Ureter (tissue), 1 donor: ENCODE data around the gene VAMP8. TPM values are rescaled to one million over a fixed set of nuclear protein-coding genes. Genes with fewer than 3 reads are reported as not detected.
A peak's percentile ranks its signal among the peaks of the same experiment; 100 is the strongest.
"Not testable (repeated sequence)": the region's sequence is repeated elsewhere in the genome, so short reads cannot be mapped to it uniquely, and the experiment has no call there.

Experiments used
- DNase-seq: peaks from one replicate; pipeline ENCODE4 v3.0.0-alpha.2; 2020; ENCODE audit warnings: low spot score
- total RNA-seq: library from RNA; stranded (reverse); gene quantifications from one replicate; pipeline ENCODE4 v1.2.4, GENCODE V29; 2023
- donor health status: DM: yes; HTN: yes; CAD: no.

The VAMP8 gene
- total RNA-seq, 1 donor from 2014 or later, result 165 TPM

GRCh38 chr2:85598594-85599340 is 21.4 kb downstream of the VAMP8 start:
- no peak for DNase-seq

DNA sequence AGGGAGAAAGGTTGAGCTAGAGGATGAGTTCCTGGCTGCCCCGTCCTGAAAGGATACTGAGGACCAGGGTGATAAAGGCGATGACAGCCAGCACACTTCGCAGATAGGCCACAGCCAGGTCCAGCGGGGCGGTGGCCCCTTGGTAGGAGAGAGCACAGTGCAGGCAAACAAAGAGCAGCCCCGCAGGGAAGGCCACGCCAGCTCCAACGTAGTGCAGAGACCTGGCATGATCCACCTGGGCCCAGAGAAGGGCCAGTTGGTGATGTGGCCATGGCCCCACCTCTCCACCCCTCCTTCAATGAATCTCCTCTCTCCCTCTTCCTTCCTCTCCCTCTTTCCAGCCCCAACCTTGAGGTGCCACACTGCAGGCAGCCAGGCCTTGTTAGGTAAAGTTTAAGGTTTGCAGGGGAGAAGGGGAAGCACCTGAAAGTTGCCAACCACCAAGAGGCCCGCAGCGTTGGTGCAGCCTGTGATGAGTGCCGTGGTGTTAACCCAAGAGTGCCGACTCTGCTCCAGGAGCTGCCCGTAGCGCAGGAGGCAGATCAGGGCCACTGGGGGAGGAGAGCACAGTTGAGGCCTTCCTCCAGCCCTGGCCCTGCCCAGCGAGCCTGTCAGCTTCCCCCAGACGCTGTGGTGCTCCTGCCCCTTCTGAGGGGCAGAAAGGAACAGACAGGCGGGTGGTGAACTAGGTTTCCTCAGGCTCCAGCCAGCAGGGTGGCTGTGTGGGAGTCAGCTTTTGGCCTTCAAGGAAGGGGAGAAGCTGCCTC is 22.3 kb downstream of the VAMP8 start:
- no peak for DNase-seq

- no peak for DNase-seq
Observed at GRCh38 chr2:85600235-85600575, 22.8 kb downstream of the VAMP8 start.

DNA sequence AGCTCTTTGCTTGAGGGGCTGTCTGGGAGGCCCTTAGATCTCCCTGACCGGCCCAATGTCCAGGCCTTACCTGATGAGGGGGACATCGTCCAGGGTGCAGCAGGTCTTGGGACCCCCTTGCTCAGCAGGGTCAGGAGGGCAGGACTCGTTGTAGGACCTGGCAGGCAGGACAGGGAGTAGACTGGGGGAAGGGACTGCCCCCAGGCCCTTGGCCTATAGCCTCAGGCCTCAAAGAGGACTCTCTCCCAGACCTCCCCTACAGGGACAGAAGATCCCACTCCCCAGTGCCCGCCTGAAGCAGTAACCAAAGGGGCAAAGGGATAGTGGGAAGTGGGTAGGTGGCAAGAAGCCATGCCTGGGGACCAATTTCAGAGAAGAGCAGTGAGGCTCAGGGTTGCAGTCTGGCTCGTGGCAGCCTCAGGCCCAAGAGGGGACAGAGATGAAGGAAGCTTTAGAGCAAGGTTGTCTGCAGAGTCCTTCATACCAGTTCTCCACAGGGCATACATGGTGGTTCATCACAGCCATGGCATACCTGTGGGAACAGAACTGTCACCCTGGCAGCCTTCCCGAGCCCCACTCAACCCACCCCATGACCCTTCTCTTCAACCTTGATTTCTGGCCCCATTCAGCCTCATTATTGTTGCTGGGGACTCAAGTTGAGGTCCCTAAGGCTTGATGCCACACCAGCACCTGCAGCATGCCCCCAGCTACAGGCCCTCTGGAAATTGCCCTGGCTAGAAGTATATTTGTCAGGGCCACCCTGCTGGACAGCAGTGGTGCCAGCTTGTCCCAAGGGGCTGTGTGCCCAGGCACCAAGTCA is 23.8 kb downstream of the VAMP8 start:
- DNase-seq, result no peak

DNA sequence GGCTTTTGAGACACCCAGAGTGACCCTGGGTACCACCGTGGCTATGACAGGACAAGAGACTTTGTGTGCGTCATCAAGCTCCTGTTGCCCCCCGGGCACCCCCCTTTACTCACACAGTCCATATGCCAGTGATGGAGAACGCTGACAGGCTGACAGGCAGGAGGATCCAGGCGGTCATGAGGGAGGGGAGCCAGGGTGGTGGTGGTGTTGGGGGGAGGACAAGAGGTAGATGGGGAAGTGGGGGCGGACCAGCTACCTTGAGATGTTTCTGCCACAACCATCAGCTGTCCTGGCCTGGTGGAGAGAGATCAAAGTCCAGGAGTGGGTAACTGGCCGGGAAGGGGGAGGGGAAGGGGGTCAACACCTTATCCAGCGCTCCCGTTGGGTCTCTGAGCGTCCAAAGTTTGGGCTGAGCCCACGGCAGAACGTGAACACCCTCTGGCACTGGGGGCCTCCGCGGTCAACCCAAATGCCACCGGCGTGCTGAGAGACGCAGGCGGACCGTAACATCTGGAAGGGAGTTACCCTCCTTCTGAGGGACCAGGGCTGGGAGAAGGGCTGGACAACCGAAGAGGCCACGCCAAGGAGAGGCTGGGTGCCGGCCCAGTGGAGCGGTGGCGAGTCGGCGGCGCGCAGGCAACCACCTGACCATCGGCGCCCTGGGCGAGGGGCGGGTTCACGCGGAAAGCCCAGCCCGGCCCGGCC is 24.5 kb downstream of the VAMP8 start:
- peak; percentile 67 for DNase-seq

DNA sequence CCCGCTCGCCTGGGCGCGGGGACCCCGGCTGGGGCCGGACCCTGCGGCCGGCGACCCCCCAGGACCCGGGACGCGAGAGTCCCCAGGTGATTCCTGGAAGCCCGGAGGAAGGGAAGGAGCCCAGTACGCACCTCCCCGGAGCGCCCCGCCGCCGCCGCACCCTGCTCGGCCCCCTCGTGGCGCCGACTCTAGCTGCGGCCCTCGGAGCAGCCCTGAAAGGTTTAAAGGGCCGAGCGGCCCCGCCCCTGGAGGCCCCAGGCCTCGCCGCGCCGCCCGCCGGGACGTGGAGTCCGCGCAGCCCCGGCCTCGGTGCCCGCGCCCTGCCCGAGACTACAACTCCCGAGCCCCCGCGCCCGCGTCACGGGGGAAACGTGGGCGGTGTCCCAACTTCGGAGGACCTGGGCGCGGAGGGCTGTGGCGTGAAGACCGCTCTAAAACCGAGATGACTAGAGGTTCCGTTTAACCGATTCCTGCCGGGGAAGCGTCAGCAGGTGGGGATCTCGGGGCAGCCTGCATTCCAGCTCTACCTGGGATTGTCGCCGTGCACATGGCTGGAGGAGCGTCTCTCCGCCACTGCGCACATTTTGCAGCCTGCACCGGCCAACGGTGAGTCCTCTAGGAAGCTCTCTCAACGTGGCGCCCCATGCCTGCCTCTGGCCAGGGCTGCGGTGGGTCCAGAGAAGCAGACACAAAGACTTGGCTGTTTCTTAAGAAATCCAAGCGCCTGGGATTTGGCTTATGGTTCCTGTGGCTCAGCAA is 25.3 kb downstream of the VAMP8 start, which contains the start of gene TMEM150A:
Gene TMEM150A, minus strand, starts transcription at position 223 of the 759 bp plus-strand sequence. CDS start 750 bp downstream, outside the sequence.
- DNase-seq, result peak; percentile 94

- not testable (repeated sequence) for DNase-seq
Observed at GRCh38 chr2:85604133-85604444, 26.7 kb downstream of the VAMP8 start.

- DNase-seq, result no peak
Observed at GRCh38 chr2:85604568-85605339, 27.4 kb downstream of the VAMP8 start.

- no peak for DNase-seq
Observed at GRCh38 chr2:85605406-85606115, 28.2 kb downstream of the VAMP8 start.

GRCh38 chr2:85606116-85606455 is 28.7 kb downstream of the VAMP8 start:
- DNase-seq, result no peak

DNA sequence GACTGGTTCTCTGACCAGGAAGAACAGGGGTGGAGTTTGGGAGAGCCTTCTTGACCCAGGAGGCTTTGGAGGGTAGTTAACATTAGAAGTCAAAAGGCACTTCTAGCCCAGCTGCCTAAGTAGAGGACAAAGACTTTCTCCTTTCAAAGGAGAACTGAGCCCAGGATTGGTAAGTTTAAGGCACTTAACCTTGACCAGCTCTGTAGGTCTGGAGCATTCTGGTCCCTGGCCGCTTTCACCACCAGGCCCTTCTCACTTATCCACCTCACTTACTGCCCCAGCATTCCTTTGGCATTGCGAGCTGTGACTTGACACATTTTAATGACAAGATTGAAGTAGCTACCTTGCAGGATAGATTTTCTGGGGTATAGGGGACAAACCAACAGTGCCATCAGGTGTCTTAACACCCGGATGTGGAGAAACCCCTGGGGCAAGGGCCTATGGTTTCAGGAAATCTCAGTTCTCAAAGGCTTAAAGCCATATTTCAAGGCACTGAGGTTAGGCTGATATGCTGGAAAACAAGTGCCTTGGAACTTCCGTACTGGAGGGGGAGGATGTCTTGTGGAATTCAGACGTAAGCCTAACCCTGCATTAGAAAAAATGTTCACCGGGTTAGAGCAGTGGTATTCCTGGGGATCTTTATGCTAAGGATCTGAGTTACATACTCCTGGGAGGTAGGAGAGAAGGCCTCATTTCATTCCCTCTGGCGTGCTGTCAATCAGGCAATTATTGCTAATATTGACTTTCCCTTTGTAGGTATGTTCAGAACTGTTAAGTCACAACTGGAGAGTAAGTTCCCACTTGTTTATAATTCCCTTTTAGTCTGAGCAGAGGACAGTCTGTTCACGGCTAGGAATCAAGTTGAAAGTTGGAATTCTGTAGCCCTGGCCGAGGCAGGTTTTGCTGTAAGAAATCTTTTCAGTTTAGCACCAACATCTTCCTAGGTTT is 30.2 kb downstream of the VAMP8 start:
- no peak for DNase-seq

DNA sequence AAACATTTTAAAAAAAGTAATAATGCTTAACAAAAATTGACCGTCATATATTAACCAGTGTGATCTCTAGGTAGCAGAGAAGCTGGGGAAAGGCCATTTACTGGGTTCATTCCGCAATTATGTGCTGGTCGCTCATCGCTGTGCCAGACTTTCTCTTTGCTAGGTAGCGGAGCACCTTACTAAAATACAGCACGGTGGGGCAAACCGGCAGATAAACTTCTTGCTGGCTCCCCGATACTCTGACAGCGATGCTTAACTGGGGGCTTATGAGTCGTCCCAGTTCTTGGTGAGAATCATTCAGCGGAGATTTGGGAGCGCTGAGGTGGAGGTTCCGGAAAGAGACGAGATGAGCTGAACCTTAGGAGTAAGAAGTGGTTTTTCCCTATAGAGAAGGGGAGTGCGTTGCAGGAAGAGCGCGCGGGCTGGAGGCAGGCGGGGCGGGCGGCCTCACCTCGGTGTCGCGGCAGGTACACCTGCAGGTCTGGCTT is 33.9 kb downstream of the VAMP8 start:
- DNase-seq, result no peak

GRCh38 chr2:85611705-85612587 is 34.6 kb downstream of the VAMP8 start, which contains the start of gene C2orf68:
TSS of gene C2orf68 (minus strand) at chr2:85612066. CDS start at chr2:85611984, 82 bp downstream.
- DNase-seq, result peak; percentile 94

GRCh38 chr2:85613717-85614515 is 36.5 kb downstream of the VAMP8 start:
- no peak for DNase-seq

- not testable (repeated sequence) for DNase-seq
Observed at GRCh38 chr2:85614757-85615156, 37.4 kb downstream of the VAMP8 start.

- DNase-seq, result no peak
Observed at GRCh38 chr2:85615413-85615728, 38.0 kb downstream of the VAMP8 start.

DNA sequence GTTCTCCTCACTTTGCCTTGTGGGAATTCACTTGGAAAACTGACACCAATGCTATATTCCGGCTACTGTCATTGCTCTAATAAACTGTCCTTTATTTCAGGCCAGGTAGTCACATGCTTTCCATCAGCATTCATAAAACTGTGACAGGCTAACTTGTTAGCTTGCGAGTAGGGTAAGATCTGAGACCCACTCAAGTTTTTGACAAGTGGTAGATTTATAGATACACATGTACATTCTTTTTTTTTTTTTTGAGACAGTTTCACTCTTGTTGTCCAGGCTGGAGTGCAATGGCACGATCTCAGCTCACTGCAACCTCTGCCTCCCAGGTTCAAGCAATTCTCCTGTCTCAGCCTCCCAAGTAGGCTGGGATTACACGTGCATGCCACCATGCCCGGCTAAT is 40.3 kb downstream of the VAMP8 start:
- DNase-seq, result not testable (repeated sequence)
